8988T (cell line): Measurements from ENCODE around the gene UBE2J2.

Source experiments
- DNase-seq: peaks from one replicate; pipeline ENCODE4 v3.0.0; 2011

Gene UBE2J2

DNA sequence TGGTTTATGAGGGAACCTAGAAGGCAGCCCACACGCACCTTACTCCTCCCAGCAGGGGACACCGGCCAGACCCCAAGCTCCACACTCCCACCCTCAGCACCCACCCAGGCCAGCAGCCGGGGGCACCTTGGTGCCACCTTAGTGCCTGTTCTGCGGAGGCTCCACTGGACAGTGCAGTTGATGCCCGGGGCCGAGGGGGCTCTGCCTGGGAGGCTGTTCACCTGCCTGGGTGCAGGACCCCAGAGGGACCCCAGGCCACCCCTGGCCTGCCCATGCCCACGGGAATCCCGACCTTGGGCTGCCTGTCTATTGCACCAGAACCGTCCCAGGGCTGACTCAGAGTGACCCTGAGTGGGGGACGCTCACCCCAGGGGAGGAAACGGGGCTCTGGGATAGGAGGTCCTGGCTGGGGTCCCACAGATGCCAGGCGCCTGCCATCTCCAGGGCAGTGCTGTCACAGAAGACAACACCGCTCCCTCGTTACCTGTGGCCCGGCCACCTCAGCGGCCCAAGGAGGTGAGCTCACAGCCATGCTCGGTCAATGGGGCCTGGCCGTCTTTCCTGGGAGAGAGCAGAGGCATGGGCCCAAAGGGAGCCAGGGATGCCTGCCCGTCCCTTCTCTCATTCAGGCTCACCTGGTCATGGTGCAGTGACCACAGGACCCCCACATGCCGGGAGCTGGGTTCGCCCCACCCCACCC is 7.3 kb upstream of the UBE2J2 start:
- no peak for DNase-seq

GRCh38 chr1:1279028-1279427 is 5.4 kb upstream of the UBE2J2 start:
- no peak for DNase-seq

DNA sequence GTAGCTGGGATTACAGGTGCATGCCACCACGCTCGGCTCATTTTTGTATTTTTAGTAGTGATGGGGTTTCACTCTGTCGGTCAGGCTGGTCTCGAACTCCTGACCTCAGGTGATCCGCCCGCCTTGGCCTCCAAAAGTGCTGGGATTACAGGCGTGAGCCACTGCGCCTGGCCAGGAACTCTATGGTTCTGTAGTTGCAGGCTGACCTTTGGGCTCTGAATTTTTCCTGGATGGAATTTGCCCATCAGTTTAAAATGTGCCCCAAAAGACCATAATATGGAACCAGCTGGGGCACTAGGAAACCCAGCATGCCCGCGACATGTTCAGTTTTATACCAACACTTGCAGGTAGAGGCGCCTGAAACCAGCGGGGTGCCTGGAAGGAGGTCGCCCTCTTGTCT is 5.0 kb upstream of the UBE2J2 start:
- no peak for DNase-seq

GRCh38 chr1:1275836-1276235 is 2.2 kb upstream of the UBE2J2 start:
- DNase-seq: no peak

DNA sequence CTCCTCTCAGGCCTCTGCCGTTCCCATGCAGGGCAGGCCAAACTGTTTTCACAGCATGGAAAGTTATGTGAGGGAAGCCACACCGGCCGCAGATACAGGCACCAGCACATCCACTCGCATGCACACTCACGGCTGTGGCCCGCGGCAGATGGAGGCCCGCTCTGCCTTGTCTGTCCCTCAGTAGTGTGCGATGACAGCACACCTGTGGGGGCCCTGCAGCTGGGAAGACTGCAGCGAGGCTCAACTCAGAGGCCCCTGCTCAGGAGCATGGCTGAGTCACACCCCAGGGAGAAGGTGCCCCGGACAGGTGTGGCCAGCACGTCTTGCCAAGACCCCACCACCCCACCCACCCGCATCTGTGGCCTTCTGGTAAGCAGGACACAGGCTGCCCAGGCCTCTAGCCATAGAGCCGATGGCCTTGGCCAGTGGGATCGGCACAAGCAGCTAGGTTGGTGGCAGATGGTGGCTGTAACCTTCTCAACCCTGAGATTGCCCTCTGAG is 1.3 kb upstream of the UBE2J2 start:
- no peak for DNase-seq

DNA sequence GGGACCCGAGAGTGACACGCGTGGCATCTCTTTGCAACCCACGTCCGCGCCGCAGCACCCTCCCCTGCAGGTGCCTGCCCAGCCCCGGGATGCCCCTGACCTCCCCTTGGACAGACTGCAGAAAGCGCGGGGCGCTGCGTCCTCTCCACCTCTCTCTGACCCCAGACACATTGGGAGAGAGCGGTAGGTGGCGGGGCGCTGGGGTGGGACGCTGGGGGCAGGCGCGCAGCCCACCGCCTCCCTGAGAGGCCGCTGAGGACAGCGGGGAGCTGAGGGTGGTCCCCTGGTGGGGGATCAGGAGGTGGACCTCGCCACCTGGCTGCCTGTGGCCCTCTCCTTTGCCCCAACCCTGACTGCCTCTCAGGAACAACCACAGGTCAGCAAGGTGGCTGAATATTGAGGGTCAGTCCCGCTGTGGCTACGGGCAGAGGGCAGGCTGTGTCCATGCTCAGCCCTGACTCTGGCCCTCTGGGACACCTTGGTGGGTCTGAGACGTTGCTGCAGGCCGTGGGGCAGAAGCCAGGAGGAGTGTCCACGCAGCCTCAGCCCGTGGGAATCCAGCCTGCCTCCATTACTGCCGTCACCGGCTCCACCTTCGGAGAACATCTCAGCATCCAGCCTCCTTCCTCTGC is 761 bp upstream of the UBE2J2 start:
- no peak for DNase-seq

DNA sequence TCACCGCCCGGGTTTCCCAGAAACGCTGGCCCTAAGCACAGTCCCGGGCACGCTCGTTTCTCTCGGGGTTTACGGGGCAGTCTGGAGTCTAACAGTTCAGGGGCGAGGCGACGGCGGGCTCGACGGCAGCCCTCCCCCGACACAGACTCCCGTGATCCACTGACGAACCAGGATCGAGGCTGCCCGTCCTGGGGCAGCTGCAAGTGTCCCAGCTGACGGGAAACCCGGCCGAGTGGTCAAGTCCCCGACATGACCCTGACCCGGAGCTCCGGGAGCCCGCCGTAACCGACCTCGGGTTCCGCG is 494 bp downstream of the UBE2J2 start:
- DNase-seq: no peak

DNA sequence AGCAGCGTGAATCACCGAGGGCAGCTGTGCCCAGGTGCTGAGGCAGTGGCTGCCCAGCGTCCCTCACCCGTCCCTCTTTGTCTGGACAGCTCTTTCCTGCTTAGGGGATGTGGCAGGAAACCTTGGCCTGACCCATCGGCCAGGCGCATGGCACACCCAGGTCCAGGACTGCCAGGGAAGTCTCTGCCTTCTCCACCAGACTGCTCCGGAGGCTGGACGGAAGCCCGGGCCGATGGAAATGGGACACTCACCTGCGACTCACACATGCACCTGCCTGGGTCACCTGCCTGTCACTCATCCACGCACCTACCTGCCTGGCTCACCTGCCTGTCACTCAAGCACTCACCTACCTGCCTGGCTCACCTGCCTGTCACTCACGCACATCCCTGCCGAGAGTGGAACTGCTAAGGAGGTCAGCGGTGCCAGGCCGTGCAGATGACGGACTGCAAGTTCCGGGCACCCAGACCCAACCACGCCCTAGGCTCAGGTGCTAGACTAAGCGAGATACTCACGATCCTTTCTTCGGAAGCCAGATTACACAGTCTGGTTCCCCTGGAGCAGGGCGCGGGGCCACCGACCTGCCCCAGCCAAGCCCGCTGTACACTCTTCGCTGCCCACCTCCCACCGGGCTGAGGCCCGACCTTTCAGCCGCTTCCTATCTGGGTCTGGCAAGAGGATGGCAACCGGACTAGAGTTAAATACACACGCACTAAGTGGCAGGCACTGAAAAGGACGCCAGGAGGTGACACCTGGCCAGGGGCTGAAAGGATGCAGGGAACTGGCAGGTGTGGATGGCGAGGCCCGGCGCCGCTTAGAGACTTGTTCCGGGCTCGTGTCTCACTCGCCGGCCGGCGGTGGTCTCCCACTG is 1.1 kb downstream of the UBE2J2 start:
- DNase-seq: no peak

DNA sequence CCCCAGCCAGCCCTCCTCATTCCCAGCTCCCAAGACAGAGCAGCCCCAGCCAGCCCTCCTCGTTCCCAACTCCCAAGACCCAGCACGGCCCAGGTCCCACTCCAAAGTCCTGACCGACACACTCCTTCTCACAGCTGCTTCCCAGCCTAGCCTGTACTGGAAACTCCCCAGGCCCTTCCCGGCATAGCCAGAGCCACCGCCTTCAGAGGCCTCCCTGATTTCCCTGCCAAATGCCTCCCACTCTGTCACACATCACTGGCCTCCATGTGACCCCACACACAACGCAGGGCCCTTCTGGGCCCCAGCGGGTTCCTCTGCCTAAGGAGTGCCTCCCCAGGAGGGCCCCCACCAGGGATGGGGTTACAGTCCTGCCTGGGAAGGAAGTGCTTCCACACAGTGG is 2.8 kb downstream of the UBE2J2 start:
- DNase-seq: no peak

DNA sequence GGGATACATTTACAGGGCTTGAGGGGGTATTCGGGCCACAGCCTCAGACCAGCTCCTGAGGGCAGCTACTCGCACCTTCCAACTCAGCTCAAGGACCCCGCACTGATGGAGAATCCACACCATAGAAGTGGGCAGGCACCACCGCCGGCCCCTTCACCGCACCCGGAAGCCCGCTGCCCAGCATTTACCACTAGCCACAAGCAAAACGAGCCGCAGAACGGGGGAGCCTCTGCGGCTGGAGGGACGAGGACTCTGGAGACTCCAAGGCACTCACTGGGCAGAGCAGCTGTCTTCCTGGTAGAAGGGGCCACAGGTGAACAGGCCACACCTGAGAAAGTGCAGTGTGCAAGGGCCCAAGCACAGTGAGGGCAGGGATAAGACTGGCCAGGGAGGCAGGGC is 5.4 kb downstream of the UBE2J2 start:
- no peak for DNase-seq

- no peak for DNase-seq
Observed at GRCh38 chr1:1267488-1268283, 6.0 kb downstream of the UBE2J2 start.

DNA sequence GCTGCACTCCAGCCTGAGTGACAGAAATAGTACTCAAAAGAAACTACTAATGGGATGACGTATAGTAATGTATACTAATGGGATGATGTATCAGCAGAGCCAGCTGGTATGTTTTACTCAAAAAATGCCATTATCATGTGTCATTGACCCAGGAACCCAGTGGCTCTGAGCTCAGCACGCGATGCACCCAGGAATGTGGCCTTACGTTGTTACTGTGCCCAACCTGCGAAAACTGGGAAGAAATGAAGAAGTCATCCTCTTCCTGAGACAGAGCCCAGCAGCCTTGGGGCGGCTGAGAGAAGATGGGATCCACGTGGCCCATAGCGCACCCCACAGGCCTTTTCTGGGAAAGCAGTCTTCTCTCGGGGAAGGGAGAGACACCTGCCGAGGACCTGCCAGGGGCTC is 8.8 kb downstream of the UBE2J2 start:
- DNase-seq: no peak

DNA sequence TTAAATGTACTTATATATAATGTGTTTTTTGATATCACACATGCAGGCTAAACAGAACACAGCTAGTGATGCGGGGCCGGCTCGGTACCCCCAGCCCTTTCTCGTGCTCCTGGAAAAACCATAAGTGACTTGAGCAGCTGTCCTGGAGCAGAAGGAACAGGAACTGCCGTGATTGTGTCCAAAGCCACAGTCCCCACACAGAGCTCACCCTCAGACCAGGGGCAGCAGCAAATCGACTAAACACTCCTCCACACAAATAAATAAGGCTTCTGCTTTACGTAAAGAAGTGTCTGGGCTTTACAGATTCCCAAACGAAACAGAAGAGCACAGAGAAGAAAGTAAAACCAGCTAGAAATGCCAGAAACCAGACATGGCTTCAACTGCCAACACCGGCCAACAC is 9.6 kb downstream of the UBE2J2 start:
- DNase-seq: no peak

GRCh38 chr1:1262758-1263157 is 10.9 kb downstream of the UBE2J2 start:
- DNase-seq: no peak

GRCh38 chr1:1262071-1262470 is 11.6 kb downstream of the UBE2J2 start:
- DNase-seq: no peak

DNA sequence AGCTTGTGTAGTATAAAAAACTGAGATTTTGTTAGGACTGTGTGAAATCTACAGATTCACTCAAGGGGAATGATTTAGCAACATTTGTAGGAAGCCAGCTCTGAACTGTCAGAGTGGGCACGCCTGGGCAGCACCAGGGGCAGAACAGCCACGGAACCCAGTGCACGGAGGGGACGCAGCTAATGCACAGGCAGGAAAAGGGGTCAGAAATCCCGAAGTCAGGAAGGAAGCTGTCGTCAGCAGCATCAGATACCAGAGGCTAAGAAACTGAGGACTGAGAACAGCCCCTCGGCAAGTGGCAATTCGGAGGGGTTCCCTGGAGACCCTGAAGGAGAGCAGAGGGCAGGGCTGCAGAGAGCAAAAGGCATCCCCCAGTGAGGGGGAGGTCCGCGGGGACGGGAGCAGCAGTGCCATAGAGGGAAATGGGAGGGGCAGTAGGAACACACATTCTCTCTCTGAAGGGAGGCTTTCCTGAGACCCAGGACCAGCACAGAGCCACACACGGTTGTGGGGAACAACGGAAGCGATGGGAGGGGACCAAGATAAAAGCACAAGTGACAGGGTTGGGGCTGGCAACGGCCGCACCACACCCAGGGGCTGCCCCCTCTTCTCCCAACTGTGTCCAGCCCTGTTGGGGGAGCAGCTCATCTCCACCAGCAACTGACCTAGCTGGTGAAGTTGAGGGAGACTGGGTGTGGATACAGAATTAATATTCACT is 12.7 kb downstream of the UBE2J2 start:
- DNase-seq: no peak

GRCh38 chr1:1259951-1260600 is 13.6 kb downstream of the UBE2J2 start:
- DNase-seq: no peak

DNA sequence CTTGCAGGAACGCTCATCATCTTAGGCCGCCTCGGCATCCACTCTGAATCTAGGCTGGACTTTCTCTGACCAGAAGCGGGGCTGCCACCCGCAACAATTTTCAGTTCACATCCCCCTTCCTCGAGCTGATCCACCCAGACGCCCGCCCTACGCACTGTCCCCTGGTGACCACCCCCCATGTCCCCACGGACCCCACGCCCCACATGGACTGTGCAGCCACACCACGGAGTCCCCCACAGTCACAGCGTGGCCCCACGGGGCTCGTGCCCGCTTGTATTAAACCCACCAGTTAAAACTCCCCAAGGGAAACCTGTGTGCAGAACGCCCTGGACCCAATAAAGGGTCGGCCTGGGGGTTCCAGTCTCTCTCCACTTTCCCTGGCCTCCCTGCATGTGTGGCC is 14.1 kb downstream of the UBE2J2 start:
- DNase-seq: no peak

- DNase-seq: no peak
Observed at GRCh38 chr1:1259119-1259488, 14.6 kb downstream of the UBE2J2 start.

DNA sequence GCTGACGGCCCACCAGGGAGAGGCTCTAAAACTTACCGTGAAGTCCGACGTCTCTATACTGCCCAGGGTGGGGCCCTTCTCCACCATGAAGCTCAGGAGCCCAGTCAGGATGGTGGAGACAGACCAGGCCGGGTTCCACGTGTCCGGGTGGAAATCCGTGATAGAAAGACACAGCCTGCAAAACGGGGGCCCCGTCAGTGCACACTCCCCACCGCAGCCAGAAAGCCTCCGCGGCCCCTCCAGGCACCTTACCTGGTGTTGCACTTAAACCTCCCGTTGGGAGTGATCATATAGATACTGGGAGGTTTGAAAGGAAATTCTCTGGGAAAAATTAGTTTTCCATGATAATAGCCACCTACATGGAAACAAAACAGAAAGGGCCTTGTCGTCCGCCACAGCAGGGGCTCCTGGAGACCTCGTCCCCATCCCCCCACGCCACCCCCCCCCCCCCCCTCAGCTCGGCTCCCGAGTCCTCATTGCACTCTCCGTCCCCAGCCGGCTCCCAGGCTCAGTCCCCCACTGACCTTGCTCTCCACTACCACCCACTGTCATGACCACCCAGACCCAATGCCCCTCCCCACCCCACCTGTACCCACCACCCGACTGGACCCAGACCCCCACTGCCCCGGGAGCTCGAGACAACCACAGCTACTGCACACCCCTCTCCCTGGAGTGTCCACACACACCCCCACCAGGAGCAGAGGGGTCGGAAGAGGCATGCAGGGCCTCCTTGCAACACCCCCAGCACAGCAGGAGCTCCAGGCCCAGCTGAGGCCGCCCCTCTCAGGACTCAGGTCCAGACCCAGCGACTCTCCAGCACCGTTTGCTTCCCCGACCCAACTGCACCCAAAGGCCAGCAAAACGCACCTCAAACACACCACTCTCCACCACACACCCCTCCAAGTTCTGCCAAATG is 16.4 kb downstream of the UBE2J2 start:
- no peak for DNase-seq

DNA sequence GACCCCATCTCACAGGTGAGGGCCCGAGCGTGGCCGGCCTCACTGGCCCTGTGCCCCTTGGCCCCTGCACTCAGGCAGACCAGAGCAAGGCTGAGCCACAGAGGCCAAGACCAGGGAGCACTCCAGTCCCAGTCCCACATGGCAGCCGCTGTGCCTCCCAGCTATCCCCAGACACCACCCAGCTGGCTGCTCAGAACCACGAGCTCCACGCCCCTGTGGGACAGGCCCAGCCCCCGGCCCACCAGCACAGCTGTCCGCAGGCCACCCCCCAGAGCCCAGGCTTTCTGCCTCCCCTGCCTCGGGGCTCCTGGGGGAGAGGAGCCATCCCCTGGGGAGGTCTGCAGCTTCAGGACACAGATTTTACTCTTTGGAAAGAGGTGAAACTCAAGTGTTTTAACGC is 18.0 kb downstream of the UBE2J2 start:
- no peak for DNase-seq
